Breast epithelium (tissue), 3 donors: Measurements from ENCODE around the gene PHF12.

Experiments used
- POLR2AphosphoS5 ChIP-seq, 3 donors: sonication (generic); formaldehyde crosslinking; IDR thresholded peaks; one replicate each; pipeline ENCODE4 v1.6.1; 2017; ENCODE audit warnings: antibody characterized with exemption in 3 of 3
- TF ChIP-seq, protein P1 (sequence below), 3 donors: fragments of 450-650 bp; IDR thresholded peaks; one replicate each; pipeline ENCODE4 v1.5.1; 2016 to 2017; ENCODE audit warnings: antibody characterized with exemption in 3 of 3, mild to moderate bottlenecking in 3 of 3, moderate library complexity in 3 of 3

DNA sequence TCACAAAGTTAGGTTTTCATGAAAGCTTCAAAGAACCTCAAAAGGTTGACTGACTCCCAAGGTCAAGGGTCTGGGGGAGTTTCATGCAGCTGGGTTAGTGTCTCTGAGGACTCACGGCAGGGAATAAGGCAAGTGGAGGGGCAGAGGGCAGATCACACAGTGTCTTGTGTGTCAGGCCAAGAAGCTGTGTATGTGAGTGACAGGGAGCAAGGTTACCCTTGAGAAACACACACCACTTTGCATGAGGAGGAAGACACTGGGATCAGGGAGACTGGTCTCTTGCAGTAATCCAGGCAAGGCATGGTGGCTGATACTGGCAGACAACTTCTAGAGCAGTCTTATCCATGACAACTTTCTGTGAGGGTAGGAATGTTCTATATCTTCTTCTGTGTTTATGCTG, 60.1 kb downstream of the PHF12 start:
- TF ChIP-seq, protein P1, sequence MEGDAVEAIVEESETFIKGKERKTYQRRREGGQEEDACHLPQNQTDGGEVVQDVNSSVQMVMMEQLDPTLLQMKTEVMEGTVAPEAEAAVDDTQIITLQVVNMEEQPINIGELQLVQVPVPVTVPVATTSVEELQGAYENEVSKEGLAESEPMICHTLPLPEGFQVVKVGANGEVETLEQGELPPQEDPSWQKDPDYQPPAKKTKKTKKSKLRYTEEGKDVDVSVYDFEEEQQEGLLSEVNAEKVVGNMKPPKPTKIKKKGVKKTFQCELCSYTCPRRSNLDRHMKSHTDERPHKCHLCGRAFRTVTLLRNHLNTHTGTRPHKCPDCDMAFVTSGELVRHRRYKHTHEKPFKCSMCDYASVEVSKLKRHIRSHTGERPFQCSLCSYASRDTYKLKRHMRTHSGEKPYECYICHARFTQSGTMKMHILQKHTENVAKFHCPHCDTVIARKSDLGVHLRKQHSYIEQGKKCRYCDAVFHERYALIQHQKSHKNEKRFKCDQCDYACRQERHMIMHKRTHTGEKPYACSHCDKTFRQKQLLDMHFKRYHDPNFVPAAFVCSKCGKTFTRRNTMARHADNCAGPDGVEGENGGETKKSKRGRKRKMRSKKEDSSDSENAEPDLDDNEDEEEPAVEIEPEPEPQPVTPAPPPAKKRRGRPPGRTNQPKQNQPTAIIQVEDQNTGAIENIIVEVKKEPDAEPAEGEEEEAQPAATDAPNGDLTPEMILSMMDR (IDR thresholded peaks at IDR 0.05): no peak
- no peak for TF ChIP-seq POLR2AphosphoS5 (IDR thresholded peaks at IDR 0.05)
